ENCODE results near the gene BTRC. TPM values are rescaled to one million over a fixed set of nuclear protein-coding genes. Genes with fewer than 3 reads are reported as not detected.

BTRC gene
- total RNA-seq, 1 donor from 2014 or later = 28.6 TPM

GRCh38 chr10:101400585-101400984 lies 46.6 kb downstream of the BTRC start:
- no peak overlapping the region for H3K27ac Mint-ChIP-seq (ENCODE audit: unreplicated experiment)
- no peaks in the 10 kb centered on the region for H3K27me3 Mint-ChIP-seq (ENCODE audit: low read depth)
- peaks cover 22% of the 10 kb centered on the region for H3K4me1 Mint-ChIP-seq (ENCODE audit: low read depth)
- H3K4me3 Mint-ChIP-seq (ENCODE audit: unreplicated experiment) = no peak overlapping the region
- H3K36me3 Mint-ChIP-seq (ENCODE audit: low read depth) = no peaks in the 10 kb centered on the region
- no peaks in the 10 kb centered on the region for H3K9me3 Mint-ChIP-seq (ENCODE audit: low read depth)
- no peak for DNase-seq (ENCODE audit: low spot score)
- TF ChIP-seq, protein P1, sequence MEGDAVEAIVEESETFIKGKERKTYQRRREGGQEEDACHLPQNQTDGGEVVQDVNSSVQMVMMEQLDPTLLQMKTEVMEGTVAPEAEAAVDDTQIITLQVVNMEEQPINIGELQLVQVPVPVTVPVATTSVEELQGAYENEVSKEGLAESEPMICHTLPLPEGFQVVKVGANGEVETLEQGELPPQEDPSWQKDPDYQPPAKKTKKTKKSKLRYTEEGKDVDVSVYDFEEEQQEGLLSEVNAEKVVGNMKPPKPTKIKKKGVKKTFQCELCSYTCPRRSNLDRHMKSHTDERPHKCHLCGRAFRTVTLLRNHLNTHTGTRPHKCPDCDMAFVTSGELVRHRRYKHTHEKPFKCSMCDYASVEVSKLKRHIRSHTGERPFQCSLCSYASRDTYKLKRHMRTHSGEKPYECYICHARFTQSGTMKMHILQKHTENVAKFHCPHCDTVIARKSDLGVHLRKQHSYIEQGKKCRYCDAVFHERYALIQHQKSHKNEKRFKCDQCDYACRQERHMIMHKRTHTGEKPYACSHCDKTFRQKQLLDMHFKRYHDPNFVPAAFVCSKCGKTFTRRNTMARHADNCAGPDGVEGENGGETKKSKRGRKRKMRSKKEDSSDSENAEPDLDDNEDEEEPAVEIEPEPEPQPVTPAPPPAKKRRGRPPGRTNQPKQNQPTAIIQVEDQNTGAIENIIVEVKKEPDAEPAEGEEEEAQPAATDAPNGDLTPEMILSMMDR (IDR thresholded peaks at IDR 0.05) = no peak

- Mint-ChIP-seq H3K36me3 (ENCODE audit: low read depth) (no peaks in the 10 kb centered on the region), H3K27ac (ENCODE audit: unreplicated experiment) (no peak overlapping the region), H3K4me3 (ENCODE audit: unreplicated experiment) (no peak overlapping the region), H3K4me1 (ENCODE audit: low read depth) (peaks cover 18% of the 10 kb centered on the region), H3K27me3 (ENCODE audit: low read depth) (no peaks in the 10 kb centered on the region), H3K9me3 (ENCODE audit: low read depth) (no peaks in the 10 kb centered on the region)
- TF ChIP-seq, protein P1 (IDR thresholded peaks at IDR 0.05) = no peak
- DNase-seq (ENCODE audit: low spot score) = no peak
These were observed 48.7 kb downstream of the BTRC start for GRCh38 chr10:101402711-101403110.

DNA sequence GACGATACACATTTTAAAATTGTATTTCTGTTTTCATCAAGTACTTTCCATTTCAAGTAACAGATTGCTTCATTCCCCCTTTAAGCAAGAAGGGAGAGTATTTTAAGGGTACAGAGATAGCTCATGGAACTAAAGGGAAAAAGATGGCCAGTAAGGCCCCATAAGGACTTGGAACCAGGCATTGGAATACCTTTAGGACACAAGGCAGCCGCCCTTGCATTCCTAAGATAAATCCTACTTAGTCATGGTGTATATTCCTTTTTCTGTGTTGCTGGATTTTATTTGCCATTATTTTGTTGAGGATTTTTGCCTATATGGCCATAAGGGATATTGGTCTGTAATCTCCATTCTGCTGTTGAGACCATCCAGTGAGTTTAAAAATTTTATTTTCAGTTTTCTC lies 49.2 kb downstream of the BTRC start:
- no peaks in the 10 kb centered on the region for H3K27me3 Mint-ChIP-seq (ENCODE audit: low read depth)
- TF ChIP-seq, protein P1 (IDR thresholded peaks at IDR 0.05) = no peak
- peaks cover 18% of the 10 kb centered on the region for H3K4me1 Mint-ChIP-seq (ENCODE audit: low read depth)
- no peak overlapping the region for H3K4me3 Mint-ChIP-seq (ENCODE audit: unreplicated experiment)
- H3K27ac Mint-ChIP-seq (ENCODE audit: unreplicated experiment) = no peak overlapping the region
- no peaks in the 10 kb centered on the region for H3K36me3 Mint-ChIP-seq (ENCODE audit: low read depth)
- DNase-seq (ENCODE audit: low spot score) = no peak
- H3K9me3 Mint-ChIP-seq (ENCODE audit: low read depth) = no peaks in the 10 kb centered on the region

GRCh38 chr10:101405001-101405400 lies 51.0 kb downstream of the BTRC start:
- H3K4me1 Mint-ChIP-seq (ENCODE audit: low read depth) = peaks cover 18% of the 10 kb centered on the region
- no peaks in the 10 kb centered on the region for H3K27me3 Mint-ChIP-seq (ENCODE audit: low read depth)

GRCh38 chr10:101411598-101411997 lies 57.6 kb downstream of the BTRC start:
- peaks cover 11% of the 10 kb centered on the region for H3K9me3 Mint-ChIP-seq (ENCODE audit: low read depth)
- peaks cover 6% of the 10 kb centered on the region for H3K4me1 Mint-ChIP-seq (ENCODE audit: low read depth)
- H3K36me3 Mint-ChIP-seq (ENCODE audit: low read depth) = peaks cover 10% of the 10 kb centered on the region
- H3K4me3 Mint-ChIP-seq (ENCODE audit: unreplicated experiment) = no peak overlapping the region
- TF ChIP-seq, protein P1 (IDR thresholded peaks at IDR 0.05) = no peak
- DNase-seq (ENCODE audit: low spot score) = no peak
- H3K27me3 Mint-ChIP-seq (ENCODE audit: low read depth) = no peaks in the 10 kb centered on the region
- no peak overlapping the region for H3K27ac Mint-ChIP-seq (ENCODE audit: unreplicated experiment)

More at GRCh38 chr10:101405001-101405400, 51.0 kb downstream of the BTRC start:
- H3K27ac Mint-ChIP-seq (ENCODE audit: unreplicated experiment) = no peak overlapping the region
- TF ChIP-seq, protein P1 (IDR thresholded peaks at IDR 0.05) = no peak
- no peaks in the 10 kb centered on the region for H3K9me3 Mint-ChIP-seq (ENCODE audit: low read depth)
- no peak for DNase-seq (ENCODE audit: low spot score)
- H3K36me3 Mint-ChIP-seq (ENCODE audit: low read depth) = peaks cover 4% of the 10 kb centered on the region
- no peak overlapping the region for H3K4me3 Mint-ChIP-seq (ENCODE audit: unreplicated experiment)

Data from chondrocyte (in vitro differentiated cells).